ENCODE results near the gene TP73.

The TP73 gene

GRCh38 chr1:3659093-3659492, 6.8 kb downstream of the TP73 start:
- no peak for TF ChIP-seq CTCF (IDR thresholded peaks at IDR 0.05; ENCODE audit: insufficient read depth, low read length, poor library complexity, severe bottlenecking)
- no peak for DNase-seq (ENCODE audit: extremely low read depth, insufficient read length)

GRCh38 chr1:3660704-3661103, 8.4 kb downstream of the TP73 start:
- Histone ChIP-seq H3K36me3 (ENCODE audit: control insufficient read depth, insufficient read depth, low read length) (no peaks in the 10 kb centered on the region), H3K4me3 (replicated peaks; ENCODE audit: low read depth, low read length) (no peak overlapping the region), H3K27me3 (replicated peaks; ENCODE audit: control insufficient read depth, insufficient read depth, low read length) (no peaks in the 10 kb centered on the region)
- DNase-seq (ENCODE audit: extremely low read depth, insufficient read length): no peak
- TF ChIP-seq CTCF (IDR thresholded peaks at IDR 0.05; ENCODE audit: insufficient read depth, low read length, poor library complexity, severe bottlenecking): no peak

More at GRCh38 chr1:3659093-3659492, 6.8 kb downstream of the TP73 start:
- no peak overlapping the region for H3K4me3 ChIP-seq (replicated peaks; ENCODE audit: low read depth, low read length)
- H3K27me3 ChIP-seq (replicated peaks; ENCODE audit: control insufficient read depth, insufficient read depth, low read length): no peaks in the 10 kb centered on the region
- no peaks in the 10 kb centered on the region for H3K36me3 ChIP-seq (ENCODE audit: control insufficient read depth, insufficient read depth, low read length)

- TF ChIP-seq CTCF (IDR thresholded peaks at IDR 0.05; ENCODE audit: insufficient read depth, low read length, poor library complexity, severe bottlenecking): no peak
- H3K4me3 ChIP-seq (replicated peaks; ENCODE audit: low read depth, low read length): no peak overlapping the region
- no peaks in the 10 kb centered on the region for H3K27me3 ChIP-seq (replicated peaks; ENCODE audit: control insufficient read depth, insufficient read depth, low read length)
- H3K36me3 ChIP-seq (ENCODE audit: control insufficient read depth, insufficient read depth, low read length): no peaks in the 10 kb centered on the region
- DNase-seq (ENCODE audit: extremely low read depth, insufficient read length): no peak
Observed at GRCh38 chr1:3661631-3662030, 9.3 kb downstream of the TP73 start.

GRCh38 chr1:3662080-3662671, 9.9 kb downstream of the TP73 start:
- Histone ChIP-seq H3K36me3 (ENCODE audit: control insufficient read depth, insufficient read depth, low read length) (no peaks in the 10 kb centered on the region), H3K27me3 (replicated peaks; ENCODE audit: control insufficient read depth, insufficient read depth, low read length) (no peaks in the 10 kb centered on the region), H3K4me3 (replicated peaks; ENCODE audit: low read depth, low read length) (no peak overlapping the region)
- TF ChIP-seq CTCF (IDR thresholded peaks at IDR 0.05; ENCODE audit: insufficient read depth, low read length, poor library complexity, severe bottlenecking): no peak
- DNase-seq (ENCODE audit: extremely low read depth, insufficient read length): no peak

- peak; percentile 67 for DNase-seq (ENCODE audit: extremely low read depth, insufficient read length)
- no peaks in the 10 kb centered on the region; the same call in 1 of the 2 replicates for H3K36me3 ChIP-seq (ENCODE audit: control insufficient read depth, insufficient read depth, low read length)
- peak overlapping the region; percentile 43 for H3K4me3 ChIP-seq (replicated peaks; ENCODE audit: low read depth, low read length)
- H3K27me3 ChIP-seq (replicated peaks; ENCODE audit: control insufficient read depth, insufficient read depth, low read length): no peaks in the 10 kb centered on the region
- TF ChIP-seq CTCF (IDR thresholded peaks at IDR 0.05; ENCODE audit: insufficient read depth, low read length, poor library complexity, severe bottlenecking): peak; percentile 8
Observed at GRCh38 chr1:3663999-3664699, 11.8 kb downstream of the TP73 start.
